Endothelial cell of umbilical vein (primary cell): ENCODE measurements around the gene KRTAP4-4.

Experiments used
- CTCF ChIP-seq, 2 donors: IDR thresholded peaks; 1 replicate in 1 of 2; 2 replicates in 1 of 2; pipeline ENCODE4 v1.5.1; 2011; ENCODE audit warnings: low read length in 2 of 2, mild to moderate bottlenecking in 2 of 2, moderate library complexity in 2 of 2, control low read depth in 1 of 2, inconsistent platforms in 1 of 2, low read depth in 1 of 2; ENCODE audit not compliant: insufficient read depth in 1 of 2; ENCODE audit errors: extremely low read depth in 1 of 2
- EZH2 ChIP-seq: IDR thresholded peaks from 2 replicates; pipeline ENCODE4 v1.6.1; 2012; ENCODE audit warnings: borderline replicate concordance, low read depth, mild to moderate bottlenecking, moderate library complexity, low read length, inconsistent platforms; ENCODE audit not compliant: severe bottlenecking
- JUN ChIP-seq: IDR thresholded peaks from 2 replicates; pipeline ENCODE4 v1.6.1; 2011; ENCODE audit warnings: borderline replicate concordance, low read depth; ENCODE audit not compliant: insufficient read length, insufficient read depth
- MAX ChIP-seq: IDR thresholded peaks from 2 replicates; pipeline ENCODE4 v1.6.1; 2011; ENCODE audit not compliant: insufficient read depth, insufficient read length
- MYC ChIP-seq: IDR thresholded peaks from one replicate; pipeline ENCODE4 v1.6.1; 2011; ENCODE audit warnings: mild to moderate bottlenecking, low read depth, low read length
- POLR2A ChIP-seq: IDR thresholded peaks from 2 replicates; pipeline ENCODE4 v1.6.1; 2012; ENCODE audit warnings: low read depth, mild to moderate bottlenecking, control low read depth, low read length
- POLR2AphosphoS5 ChIP-seq: IDR thresholded peaks from 2 replicates; pipeline ENCODE4 v1.6.1; 2012; ENCODE audit warnings: low read depth, mild to moderate bottlenecking, control low read depth, low read length, moderate library complexity; ENCODE audit not compliant: insufficient read depth

- TF ChIP-seq MAX (no peak), CTCF (IDR thresholded peaks at IDR 0.05; ENCODE audit: extremely low read depth in 1 of 2, insufficient read depth in 1 of 2, low read depth in 1 of 2, low read length in 2 of 2) (no peak), POLR2AphosphoS5 (no peak), MYC (no peak), EZH2 (no peak), JUN (no peak), POLR2A (no peak)
Measured at GRCh38 chr17:41163828-41164227, 3.3 kb upstream of the KRTAP4-4 start.
